Measurements from ENCODE around the gene ZNF423.

ZNF423 gene

DNA sequence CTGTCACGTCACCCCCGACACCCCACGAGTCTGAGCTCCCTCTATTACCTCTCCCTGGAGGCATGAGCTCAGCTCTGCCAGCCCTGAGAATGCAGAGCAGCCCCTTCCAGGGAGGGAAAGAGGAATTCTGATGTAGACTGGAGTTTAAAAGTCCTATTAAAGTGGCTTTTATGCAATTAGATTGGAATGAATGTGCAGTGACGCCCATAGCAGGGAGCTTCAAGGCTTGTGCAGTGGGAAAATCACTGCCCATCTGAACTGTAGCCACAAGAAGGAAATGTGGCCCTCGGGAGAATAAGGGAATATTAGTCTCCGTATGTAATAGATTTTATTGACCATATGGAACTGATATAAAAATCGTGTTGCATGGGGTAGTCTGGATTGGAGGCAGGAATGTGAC is 66.9 kb downstream of the ZNF423 start:
- DNase-seq (ENCODE audit: extremely low read depth in 1 of 2, low read depth in 1 of 2) = no peak

DNA sequence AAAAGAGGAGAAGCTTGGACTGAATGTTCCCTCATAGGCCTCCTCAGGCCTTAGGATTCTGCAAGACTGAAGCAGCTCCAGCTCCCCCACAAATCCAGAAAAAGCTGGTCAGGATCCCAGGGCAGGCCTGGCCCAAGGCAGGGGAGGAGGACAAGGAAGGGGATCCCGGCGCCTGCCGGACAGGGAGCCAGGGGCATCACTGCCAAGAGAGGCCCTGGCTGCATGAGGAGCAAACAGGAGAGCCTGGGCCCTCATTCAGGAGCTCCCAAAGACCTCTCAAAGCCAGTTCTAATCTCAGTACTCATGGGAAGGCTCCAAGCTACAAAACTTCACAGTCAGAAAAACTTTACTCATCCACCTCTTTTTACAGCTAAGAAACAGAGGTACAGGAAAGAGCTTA is 67.3 kb downstream of the ZNF423 start:
- DNase-seq (ENCODE audit: extremely low read depth in 1 of 2, low read depth in 1 of 2) = no peak

DNA sequence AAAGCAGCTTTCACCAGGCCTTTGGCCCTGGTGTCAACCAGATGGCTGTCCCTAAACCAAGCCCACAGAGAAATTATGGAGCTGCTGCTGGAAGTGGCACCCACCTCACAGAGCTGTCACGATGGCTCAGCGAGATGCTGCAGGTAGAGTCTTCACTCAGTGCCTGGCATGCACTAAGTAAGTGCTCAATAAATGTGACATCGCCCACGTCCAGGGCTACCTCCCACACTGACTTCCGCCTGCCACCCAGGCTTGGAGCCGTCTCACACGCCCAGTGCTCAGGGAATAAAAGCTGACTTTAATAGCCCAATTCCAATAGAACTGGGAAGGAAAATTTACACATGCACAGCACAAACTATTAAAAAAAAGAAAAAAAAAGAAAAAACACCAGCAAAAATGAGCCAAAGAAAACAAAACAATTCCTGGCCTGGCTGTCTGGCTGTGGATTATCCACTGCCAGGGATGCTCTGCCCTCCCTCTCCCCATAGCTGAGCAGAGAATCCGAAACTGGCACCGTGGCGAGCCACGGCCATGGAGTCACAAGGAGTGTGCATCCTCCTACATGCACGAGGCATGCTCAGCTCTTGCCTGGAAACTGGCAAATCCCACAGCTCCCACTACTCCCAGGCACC is 68.9 kb downstream of the ZNF423 start:
- no peak for DNase-seq (ENCODE audit: extremely low read depth in 1 of 2, low read depth in 1 of 2)

DNA sequence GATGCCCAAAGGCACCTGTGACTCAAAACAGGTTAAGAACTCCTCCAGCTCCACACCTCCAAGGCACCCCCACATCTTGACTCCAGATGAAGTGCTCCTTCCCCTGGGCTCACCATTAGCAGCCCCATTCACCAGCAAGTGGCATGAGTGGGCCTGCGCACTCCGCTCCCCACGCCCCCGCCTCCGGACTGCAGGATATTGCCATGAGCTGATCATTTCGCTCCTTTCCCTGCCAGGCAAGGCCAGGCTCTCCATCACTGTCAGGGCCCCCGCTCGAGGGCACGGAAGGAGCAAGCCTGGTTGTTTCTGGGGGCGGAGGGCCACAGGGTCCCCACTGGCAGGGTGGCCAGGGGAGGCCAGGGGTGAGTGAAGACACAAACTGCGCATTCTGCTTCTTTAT is 69.9 kb downstream of the ZNF423 start:
- no peak for DNase-seq (ENCODE audit: extremely low read depth in 1 of 2, low read depth in 1 of 2)

- DNase-seq (ENCODE audit: extremely low read depth in 1 of 2, low read depth in 1 of 2) = no peak
These were observed 73.5 kb downstream of the ZNF423 start for GRCh38 chr16:49782405-49782804.

DNA sequence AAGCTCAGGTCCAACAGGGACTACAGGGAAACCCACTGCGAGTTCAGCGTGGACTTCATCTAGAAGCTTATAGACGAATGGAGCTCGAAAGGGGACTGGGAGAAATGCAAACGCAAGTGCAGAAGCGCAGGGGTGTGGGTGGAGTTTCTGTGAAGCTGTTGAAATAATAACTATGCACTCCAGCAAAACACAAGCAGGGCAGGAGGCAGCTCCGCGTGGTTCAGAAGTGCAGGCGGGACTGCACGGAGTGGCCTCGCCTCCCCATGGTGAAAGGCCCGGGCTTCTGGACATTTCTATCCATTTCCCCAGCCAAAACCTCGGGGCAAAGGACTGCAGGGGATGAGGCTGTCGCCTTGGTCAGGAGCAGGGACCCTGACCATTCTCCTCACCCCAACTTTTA is 74.5 kb downstream of the ZNF423 start:
- DNase-seq (ENCODE audit: extremely low read depth in 1 of 2, low read depth in 1 of 2) = no peak

DNA sequence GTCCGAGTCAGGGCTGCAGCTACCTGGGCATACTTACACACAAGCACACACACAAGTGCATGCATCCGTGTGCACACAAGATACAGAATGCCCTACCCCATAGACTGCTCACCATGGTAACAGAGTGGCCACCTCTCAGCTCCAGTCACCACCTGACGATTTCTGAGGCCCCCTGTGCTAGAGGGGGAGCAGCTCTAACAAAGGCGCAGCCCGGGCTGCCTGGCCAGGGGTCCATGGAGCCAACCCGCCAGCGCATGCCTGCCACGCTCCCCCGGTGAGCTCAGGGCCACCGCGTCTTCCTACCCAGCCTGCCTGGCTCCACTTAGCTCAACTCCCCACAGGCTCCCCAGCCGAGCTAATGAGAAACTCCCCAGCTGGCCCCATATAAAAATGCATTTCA is 75.5 kb downstream of the ZNF423 start:
- DNase-seq (ENCODE audit: extremely low read depth in 1 of 2, low read depth in 1 of 2) = no peak

DNA sequence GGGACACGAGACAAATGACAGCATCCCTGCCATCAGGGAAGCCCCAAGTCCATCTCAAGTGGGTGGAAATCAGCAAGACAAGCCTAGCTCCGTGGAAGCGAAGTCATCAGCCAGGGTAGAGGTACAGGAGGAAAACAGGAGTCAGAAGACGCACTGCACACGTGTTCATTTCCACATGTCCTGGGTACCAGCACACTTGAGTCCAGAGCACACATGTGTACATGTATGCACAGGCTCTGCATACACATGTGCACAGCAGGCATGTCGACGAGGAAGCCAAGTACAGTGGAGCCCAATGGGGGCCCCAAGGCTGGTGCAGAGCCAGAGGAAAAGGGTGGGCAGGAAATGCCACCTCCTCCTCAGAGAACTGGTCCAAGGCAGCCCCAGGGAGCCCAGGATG is 75.9 kb downstream of the ZNF423 start:
- no peak for DNase-seq (ENCODE audit: extremely low read depth in 1 of 2, low read depth in 1 of 2)

GRCh38 chr16:49778202-49778930 is 77.5 kb downstream of the ZNF423 start:
- no peak for DNase-seq (ENCODE audit: extremely low read depth in 1 of 2, low read depth in 1 of 2)

GRCh38 chr16:49776734-49777133 is 79.2 kb downstream of the ZNF423 start:
- DNase-seq (ENCODE audit: extremely low read depth in 1 of 2, low read depth in 1 of 2) = no peak

GRCh38 chr16:49776085-49776595 is 79.8 kb downstream of the ZNF423 start:
- no peak for DNase-seq (ENCODE audit: extremely low read depth in 1 of 2, low read depth in 1 of 2)

GRCh38 chr16:49775581-49775980 is 80.3 kb downstream of the ZNF423 start:
- DNase-seq (ENCODE audit: extremely low read depth in 1 of 2, low read depth in 1 of 2) = no peak

DNA sequence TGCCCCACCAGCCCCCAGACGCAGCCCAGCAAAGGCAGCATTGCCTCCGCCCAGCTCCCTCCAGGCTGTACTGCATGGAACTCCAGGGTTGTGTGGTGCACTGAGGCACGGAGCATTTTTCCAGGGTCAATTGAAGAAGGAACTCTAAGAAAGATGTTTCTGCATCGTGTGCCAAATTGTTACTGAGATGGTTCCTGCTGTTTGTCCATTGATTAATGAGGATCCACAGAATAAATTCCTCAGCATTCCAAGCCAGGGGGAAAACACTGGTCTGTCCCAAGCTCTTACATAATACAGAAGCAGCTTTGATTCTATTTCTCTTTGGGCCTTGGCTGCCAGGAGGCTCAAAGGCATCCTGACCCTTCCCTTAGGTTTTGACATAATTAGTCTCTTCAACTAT is 80.9 kb downstream of the ZNF423 start:
- no peak for DNase-seq (ENCODE audit: extremely low read depth in 1 of 2, low read depth in 1 of 2)

- DNase-seq (ENCODE audit: extremely low read depth in 1 of 2, low read depth in 1 of 2) = no peak
These were observed 82.1 kb downstream of the ZNF423 start for GRCh38 chr16:49773534-49774475.

GRCh38 chr16:49767998-49768397 is 87.9 kb downstream of the ZNF423 start:
- no peak for DNase-seq (ENCODE audit: extremely low read depth in 1 of 2, low read depth in 1 of 2)

DNA sequence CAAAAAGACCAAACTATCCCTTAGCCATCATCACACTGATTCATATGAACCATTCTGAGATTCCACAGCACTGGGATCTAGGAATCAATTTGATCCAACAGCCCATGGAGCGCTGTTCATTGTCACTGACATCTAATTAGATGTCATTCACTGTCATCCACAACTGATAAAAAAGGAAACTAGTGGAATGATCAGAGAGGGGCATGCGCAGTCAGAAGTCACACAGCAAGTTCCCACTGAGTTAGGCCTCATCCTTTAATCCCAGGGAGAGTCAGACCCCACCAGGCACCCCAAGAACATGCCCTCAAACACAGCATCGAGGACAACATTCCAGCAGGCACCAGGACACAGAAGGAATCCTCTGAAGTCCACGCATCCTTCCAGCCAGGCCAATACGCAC is 88.5 kb downstream of the ZNF423 start:
- no peak for DNase-seq (ENCODE audit: extremely low read depth in 1 of 2, low read depth in 1 of 2)

GRCh38 chr16:49766225-49766624 is 89.7 kb downstream of the ZNF423 start:
- DNase-seq (ENCODE audit: extremely low read depth in 1 of 2, low read depth in 1 of 2) = no peak

GRCh38 chr16:49763826-49764225 is 92.1 kb downstream of the ZNF423 start:
- no peak for DNase-seq (ENCODE audit: extremely low read depth in 1 of 2, low read depth in 1 of 2)

GRCh38 chr16:49760815-49761214 is 95.1 kb downstream of the ZNF423 start:
- DNase-seq (ENCODE audit: extremely low read depth in 1 of 2, low read depth in 1 of 2) = no peak

DNA sequence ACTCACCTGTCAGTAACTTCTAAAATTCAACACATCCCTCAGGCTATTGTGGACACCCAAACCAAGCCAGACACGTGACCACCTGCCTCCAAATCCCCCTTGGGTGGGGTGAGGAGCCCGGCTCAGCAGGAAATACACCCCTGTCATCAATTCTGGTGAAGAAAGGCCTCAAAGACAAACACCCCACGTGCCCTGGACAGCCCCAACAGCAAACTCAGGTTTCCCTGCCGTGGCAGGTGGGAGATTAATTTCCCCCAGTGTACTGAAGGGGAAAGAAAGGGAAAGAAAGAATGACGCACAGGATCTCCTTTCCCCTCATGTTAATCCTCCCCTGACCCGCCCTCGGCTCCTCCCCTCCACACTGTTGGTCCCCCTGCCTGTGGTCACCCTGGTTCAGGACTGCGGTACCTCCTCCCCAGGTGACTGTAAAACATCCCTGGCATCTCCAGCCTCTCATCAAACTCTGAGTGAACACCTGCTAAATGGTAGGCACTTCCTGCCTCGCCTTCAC is 98.3 kb downstream of the ZNF423 start:
- no peak for DNase-seq (ENCODE audit: extremely low read depth in 1 of 2, low read depth in 1 of 2)

All from activated CD8-positive, alpha-beta memory T cell treated with anti-CD3 and anti-CD28 coated beads for 1 hour (primary cell).